Kidney tubule cell (primary cell): ENCODE results near the gene ELAVL3.
"Not testable (repeated sequence)": the region's sequence is repeated elsewhere in the genome, so short reads cannot be mapped to it uniquely, and the experiment has no call there.

Experiments
- DNase-seq: peaks from one replicate; pipeline ENCODE4 v3.0.0-alpha.2; 2018; ENCODE audit warnings: low spot score

ELAVL3 gene

GRCh38 chr19:11406703-11407236 is 74.1 kb downstream of the ELAVL3 start:
- not testable (repeated sequence) for DNase-seq

DNA sequence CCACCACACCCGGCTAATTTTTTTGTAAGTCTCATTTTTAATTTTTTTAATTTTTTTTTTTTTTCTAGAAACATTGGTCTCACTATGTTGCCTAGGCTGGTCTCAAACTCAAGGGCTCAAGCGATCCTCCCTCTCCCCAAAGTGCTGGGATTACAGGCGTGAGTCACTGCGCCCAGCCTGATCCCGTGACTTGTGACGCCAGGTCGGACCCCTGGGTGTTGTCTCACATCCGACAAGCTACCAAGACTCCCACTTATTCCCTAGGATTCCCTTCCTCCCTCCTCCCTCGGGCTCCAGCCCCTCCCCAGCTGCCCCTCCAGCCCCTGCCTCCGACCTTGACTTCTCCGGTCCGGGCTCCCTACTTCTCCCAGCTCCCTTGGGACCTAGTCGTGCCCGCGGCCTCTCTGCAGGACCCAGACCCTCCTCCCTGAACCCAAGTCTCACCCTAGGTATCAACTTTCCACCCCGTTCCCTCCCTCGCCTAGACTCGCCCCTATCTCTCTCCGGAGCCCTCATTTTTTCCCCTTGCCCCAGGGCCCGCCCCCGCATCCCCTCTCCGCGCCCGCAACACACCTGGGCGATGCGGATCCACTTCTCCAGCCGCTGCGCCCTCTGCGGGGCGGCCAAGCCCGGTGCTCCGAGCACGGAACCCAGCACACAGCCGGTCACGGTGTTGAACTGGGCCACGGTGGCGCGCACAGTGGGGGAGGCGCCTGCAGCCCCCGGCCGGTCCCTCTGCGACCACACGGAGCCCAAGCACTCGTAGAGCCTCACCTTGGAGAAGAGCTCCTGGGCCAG is 74.8 kb downstream of the ELAVL3 start:
- no peak for DNase-seq

DNA sequence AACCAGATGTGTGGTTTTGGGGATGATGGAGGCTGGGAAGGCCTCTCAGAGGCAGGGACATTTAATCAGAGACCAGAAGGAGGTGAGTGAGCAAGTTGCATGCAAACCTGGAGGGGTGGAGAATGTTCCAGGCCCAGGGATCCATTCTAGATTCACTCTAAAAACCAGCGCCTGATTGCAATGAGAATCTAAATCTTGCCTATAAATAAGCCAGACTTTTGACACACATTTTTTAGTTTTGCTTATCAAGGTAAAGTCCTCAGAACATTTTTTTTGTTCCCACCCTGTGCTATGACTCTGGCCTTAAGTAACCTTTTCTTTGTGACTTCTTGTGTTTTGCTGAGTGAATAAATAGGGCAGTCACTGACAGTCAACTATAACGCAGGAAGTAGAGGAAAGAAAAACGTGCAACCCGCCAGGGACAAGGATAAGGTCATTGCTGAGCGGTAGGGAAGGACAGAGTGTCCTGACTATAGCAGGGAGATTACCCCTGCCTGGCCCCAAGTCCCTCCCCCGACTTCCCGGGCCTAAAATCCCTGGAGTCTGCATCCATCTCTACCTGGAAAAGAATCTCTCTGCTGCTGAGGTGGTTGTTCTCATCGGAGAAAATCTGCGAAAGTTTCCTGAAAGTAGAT is 76.1 kb downstream of the ELAVL3 start:
- DNase-seq = no peak

GRCh38 chr19:11401808-11402543 is 78.9 kb downstream of the ELAVL3 start:
- DNase-seq = no peak
